ENCODE results near the gene CLCA1. TPM values are rescaled to one million over a fixed set of nuclear protein-coding genes. Genes with fewer than 3 reads are reported as not detected.
A peak's percentile ranks its signal among the peaks of the same experiment; 100 is the strongest.

CLCA1 gene, protein sequence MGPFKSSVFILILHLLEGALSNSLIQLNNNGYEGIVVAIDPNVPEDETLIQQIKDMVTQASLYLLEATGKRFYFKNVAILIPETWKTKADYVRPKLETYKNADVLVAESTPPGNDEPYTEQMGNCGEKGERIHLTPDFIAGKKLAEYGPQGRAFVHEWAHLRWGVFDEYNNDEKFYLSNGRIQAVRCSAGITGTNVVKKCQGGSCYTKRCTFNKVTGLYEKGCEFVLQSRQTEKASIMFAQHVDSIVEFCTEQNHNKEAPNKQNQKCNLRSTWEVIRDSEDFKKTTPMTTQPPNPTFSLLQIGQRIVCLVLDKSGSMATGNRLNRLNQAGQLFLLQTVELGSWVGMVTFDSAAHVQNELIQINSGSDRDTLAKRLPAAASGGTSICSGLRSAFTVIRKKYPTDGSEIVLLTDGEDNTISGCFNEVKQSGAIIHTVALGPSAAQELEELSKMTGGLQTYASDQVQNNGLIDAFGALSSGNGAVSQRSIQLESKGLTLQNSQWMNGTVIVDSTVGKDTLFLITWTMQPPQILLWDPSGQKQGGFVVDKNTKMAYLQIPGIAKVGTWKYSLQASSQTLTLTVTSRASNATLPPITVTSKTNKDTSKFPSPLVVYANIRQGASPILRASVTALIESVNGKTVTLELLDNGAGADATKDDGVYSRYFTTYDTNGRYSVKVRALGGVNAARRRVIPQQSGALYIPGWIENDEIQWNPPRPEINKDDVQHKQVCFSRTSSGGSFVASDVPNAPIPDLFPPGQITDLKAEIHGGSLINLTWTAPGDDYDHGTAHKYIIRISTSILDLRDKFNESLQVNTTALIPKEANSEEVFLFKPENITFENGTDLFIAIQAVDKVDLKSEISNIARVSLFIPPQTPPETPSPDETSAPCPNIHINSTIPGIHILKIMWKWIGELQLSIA
- total RNA-seq: not detected in 3 replicates
- long read RNA-seq: 0 reads

DNA sequence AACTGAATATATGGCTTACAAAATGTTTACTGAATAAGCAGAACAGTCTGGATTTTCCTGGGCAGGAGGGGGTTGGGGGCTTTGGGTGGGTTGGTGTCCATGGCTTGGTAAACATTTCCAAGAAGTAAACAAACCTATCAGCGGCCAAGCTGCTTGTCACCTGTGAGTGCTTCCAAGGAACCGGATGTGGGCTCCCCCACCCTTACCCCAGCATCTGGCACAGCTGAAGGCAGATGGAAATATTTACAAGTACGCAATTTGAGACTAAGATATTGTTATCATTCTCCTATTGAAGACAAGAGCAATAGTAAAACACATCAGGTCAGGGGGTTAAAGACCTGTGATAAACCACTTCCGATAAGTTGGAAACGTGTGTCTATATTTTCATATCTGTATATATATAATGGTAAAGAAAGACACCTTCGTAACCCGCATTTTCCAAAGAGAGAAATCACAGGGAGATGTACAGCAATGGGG is at the start of gene CLCA1:
TSS of gene CLCA1 (plus strand) at position 427 of the 477 bp plus-strand sequence. CDS start at position 472, 45 bp downstream.
- TF ChIP-seq, protein P1, sequence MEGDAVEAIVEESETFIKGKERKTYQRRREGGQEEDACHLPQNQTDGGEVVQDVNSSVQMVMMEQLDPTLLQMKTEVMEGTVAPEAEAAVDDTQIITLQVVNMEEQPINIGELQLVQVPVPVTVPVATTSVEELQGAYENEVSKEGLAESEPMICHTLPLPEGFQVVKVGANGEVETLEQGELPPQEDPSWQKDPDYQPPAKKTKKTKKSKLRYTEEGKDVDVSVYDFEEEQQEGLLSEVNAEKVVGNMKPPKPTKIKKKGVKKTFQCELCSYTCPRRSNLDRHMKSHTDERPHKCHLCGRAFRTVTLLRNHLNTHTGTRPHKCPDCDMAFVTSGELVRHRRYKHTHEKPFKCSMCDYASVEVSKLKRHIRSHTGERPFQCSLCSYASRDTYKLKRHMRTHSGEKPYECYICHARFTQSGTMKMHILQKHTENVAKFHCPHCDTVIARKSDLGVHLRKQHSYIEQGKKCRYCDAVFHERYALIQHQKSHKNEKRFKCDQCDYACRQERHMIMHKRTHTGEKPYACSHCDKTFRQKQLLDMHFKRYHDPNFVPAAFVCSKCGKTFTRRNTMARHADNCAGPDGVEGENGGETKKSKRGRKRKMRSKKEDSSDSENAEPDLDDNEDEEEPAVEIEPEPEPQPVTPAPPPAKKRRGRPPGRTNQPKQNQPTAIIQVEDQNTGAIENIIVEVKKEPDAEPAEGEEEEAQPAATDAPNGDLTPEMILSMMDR (IDR thresholded peaks at IDR 0.05): no peak
- H3K4me3 Mint-ChIP-seq (ENCODE audit: unreplicated experiment): no peak within 1 kb of the TSS
- H3K27me3 Mint-ChIP-seq (ENCODE audit: low read depth): no peaks in the 10 kb centered on the region
- no peak within 1 kb of the TSS for H3K27ac Mint-ChIP-seq (ENCODE audit: unreplicated experiment)
- no peak for DNase-seq (ENCODE audit: low spot score)
- peaks cover 24% of the 10 kb centered on the region for H3K4me1 Mint-ChIP-seq (ENCODE audit: low read depth)
- no peaks in the 10 kb centered on the region for H3K36me3 Mint-ChIP-seq (ENCODE audit: low read depth)
- H3K9me3 Mint-ChIP-seq (ENCODE audit: low read depth): peaks cover 8% of the 10 kb centered on the region

DNA sequence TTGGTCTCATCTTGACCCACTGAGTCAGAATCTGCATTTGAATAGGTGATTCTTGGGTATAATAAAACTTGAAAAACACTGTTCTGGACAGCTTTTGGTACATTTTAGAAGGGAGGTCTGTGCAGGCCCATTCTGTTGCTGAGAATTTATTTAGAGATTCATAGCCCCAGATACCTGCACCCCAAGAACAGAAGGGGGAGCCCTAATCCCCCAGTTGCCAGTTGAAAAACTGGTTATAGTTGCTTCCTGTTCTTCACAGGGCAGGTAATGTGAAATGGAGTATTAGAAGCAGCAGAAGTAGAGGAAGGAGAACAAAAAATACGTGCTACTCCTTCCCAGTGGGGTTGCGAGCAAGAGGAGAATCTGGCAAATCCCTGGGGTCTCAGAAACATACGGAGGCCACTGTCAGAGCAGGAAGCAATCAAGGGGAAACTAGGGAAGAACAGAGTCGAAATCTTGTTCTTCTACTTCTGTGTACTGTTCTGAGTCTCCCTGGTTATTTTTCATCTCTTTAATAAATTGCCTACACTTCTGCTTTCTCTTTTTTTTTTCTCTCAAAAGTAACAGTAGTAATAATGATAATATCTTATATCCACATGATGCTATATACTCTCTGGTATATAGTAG is 49.3 kb upstream of the CLCA1 start:
- TF ChIP-seq, protein P1 (IDR thresholded peaks at IDR 0.05): peak; percentile 66
- Mint-ChIP-seq H3K27ac (ENCODE audit: unreplicated experiment) (no peak overlapping the region), H3K4me3 (ENCODE audit: unreplicated experiment) (no peak overlapping the region), H3K27me3 (ENCODE audit: low read depth) (no peaks in the 10 kb centered on the region), H3K36me3 (ENCODE audit: low read depth) (no peaks in the 10 kb centered on the region), H3K4me1 (ENCODE audit: low read depth) (peaks cover 5% of the 10 kb centered on the region), H3K9me3 (ENCODE audit: low read depth) (no peaks in the 10 kb centered on the region)
- no peak for DNase-seq (ENCODE audit: low spot score)

DNA sequence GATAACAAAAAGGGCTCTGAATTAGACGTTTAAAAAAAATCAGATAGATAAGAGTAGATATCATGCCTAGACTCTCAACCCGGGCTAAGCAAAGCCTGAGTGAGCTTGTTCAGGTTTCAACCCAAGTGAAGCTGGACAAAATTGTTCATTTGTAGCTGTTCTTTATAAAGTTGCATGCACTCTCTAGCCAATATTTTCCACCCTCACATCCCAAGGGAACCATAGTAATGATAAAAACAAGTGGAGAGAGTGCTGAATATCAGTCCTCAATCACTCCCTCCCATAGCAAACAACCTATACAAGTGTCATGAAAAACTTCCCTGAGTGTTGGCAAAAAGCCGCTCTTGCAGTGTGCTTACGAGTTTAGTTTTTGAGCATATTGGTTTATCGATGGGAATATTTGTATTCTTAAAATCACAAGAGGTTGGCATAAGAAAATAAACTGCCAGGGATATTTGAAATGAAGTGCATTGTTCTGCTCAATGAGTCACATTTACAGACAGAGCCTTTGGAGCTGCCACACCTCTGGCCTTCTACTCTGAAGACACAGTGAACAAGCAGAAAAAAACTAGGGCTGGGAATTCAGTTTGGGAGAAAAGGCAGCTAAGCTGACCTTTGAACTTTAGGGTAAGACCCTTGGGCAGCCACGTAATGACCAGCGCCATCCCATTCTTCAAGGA is 47.0 kb upstream of the CLCA1 start:
- Mint-ChIP-seq H3K36me3 (ENCODE audit: low read depth) (no peaks in the 10 kb centered on the region), H3K4me3 (ENCODE audit: unreplicated experiment) (no peak overlapping the region), H3K27ac (ENCODE audit: unreplicated experiment) (no peak overlapping the region), H3K4me1 (ENCODE audit: low read depth) (peaks cover 5% of the 10 kb centered on the region), H3K27me3 (ENCODE audit: low read depth) (no peaks in the 10 kb centered on the region), H3K9me3 (ENCODE audit: low read depth) (no peaks in the 10 kb centered on the region)
- TF ChIP-seq, protein P1 (IDR thresholded peaks at IDR 0.05): no peak
- no peak for DNase-seq (ENCODE audit: low spot score)

DNA sequence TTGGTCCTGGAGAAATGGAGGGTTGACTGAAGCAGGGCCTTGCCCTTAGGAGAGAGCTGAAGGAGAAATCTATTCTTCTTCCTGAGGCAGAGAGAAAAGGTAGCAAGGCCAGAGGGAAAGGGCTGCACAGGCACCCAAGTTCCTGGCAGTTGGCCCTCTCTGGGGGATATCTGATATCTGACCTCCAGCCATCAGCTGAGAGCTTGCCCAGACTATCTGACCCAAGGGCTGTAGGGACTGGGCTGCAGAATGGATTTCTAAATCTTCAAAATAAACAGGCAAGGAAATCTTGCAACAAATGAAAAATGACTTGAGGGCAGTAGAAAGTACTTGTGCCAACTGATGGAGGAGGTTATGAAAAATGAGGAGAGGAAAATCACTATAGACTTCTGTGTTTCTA is 45.3 kb upstream of the CLCA1 start:
- Mint-ChIP-seq H3K36me3 (ENCODE audit: low read depth) (no peaks in the 10 kb centered on the region), H3K4me1 (ENCODE audit: low read depth) (peaks cover 5% of the 10 kb centered on the region), H3K27ac (ENCODE audit: unreplicated experiment) (no peak overlapping the region), H3K27me3 (ENCODE audit: low read depth) (no peaks in the 10 kb centered on the region), H3K9me3 (ENCODE audit: low read depth) (no peaks in the 10 kb centered on the region), H3K4me3 (ENCODE audit: unreplicated experiment) (no peak overlapping the region)
- TF ChIP-seq, protein P1 (IDR thresholded peaks at IDR 0.05): no peak
- no peak for DNase-seq (ENCODE audit: low spot score)

Data from chondrocyte (in vitro differentiated cells).